PFSK-1 (cell line): Measurements from ENCODE around the gene EPHA4.

Source experiments
- POLR2AphosphoS5 ChIP-seq: IDR thresholded peaks from 2 replicates; pipeline ENCODE4 v1.6.1; 2012; ENCODE audit warnings: low read depth, mild to moderate bottlenecking, control low read depth, low read length, moderate library complexity
- REST ChIP-seq, 2 experiments: IDR thresholded peaks; 2 replicates each; pipeline versions ENCODE4 v1.6.1 to v1.8.0; 2011 to 2012; ENCODE audit warnings: low read depth in 2 of 2, low read length in 2 of 2, control low read depth in 1 of 2, inconsistent platforms in 1 of 2, mild to moderate bottlenecking in 1 of 2, moderate library complexity in 1 of 2; ENCODE audit not compliant: insufficient read depth in 1 of 2

GRCh38 chr2:221388891-221389290 is 183.2 kb downstream of the EPHA4 start:
- TF ChIP-seq POLR2AphosphoS5 (no peak), REST (IDR thresholded peaks at IDR 0.05; ENCODE audit: insufficient read depth in 1 of 2, low read depth in 2 of 2, low read length in 2 of 2) (no peak)
